ENCODE data around the gene TMEM132C. TPM values are rescaled to one million over a fixed set of nuclear protein-coding genes. Genes with fewer than 3 reads are reported as not detected.

Gene TMEM132C
- total and polyA plus RNA-seq, 2 donors (not counting 3 experiments of a cell fraction or from before 2014, with no cell fraction given), result not detected

- FAIRE-seq, result no peak
- dilution Hi-C loops (cut with MboI; ENCODE audit: extremely low pct_ligation_motif_present, low sequenced_read_pairs), result no loop called here
- Histone ChIP-seq H3K4me1 (ENCODE audit: control insufficient read depth, extremely low read depth, insufficient read depth, low read length) (no peaks in the 10 kb centered on the region), H2AFZ (ENCODE audit: low read depth, low read length) (no peak overlapping the region), H3K9ac (replicated peaks; ENCODE audit: extremely low read depth, insufficient read depth, low read length) (no peak overlapping the region), H3K4me2 (ENCODE audit: insufficient read depth, low read length) (no peak overlapping the region), H3K79me2 (ENCODE audit: control insufficient read depth, insufficient read depth, low read length) (no peaks in the 10 kb centered on the region), H3K27ac (ENCODE audit: insufficient read depth, low read depth, low read length) (no peak overlapping the region), H3K9me1 (replicated peaks; ENCODE audit: control insufficient read depth, extremely low read depth, insufficient read depth, low read length) (no peaks in the 10 kb centered on the region), H3K27me3 (ENCODE audit: control insufficient read depth in 2 of 2, insufficient read depth in 2 of 2, low read length in 2 of 2) (no peaks in the 10 kb centered on the region), H4K20me1 (replicated peaks; ENCODE audit: control insufficient read depth, extremely low read depth, insufficient read depth, low read length) (no peaks in the 10 kb centered on the region), H3K9me3 (replicated peaks; ENCODE audit: control insufficient read depth, insufficient read depth, low read length) (peaks cover 2% of the 10 kb centered on the region), H3K4me3 (replicated peaks in 1 of 3; ENCODE audit: insufficient read depth in 1 of 3, low read depth in 1 of 3, low read length in 3 of 3) (no peak overlapping the region), H3K36me3 (ENCODE audit: control insufficient read depth in 2 of 2, extremely low read depth in 1 of 2, insufficient read depth in 2 of 2, low read length in 2 of 2) (no peaks in the 10 kb centered on the region)
- no peak for DNase-seq (ENCODE audit: low read depth, low spot score)
- TF ChIP-seq MYC (IDR thresholded peaks at IDR 0.05; ENCODE audit: low read depth, low read length) (no peak), CTCF (IDR thresholded peaks at IDR 0.05; ENCODE audit: extremely low read depth in 1 of 2, insufficient read depth in 1 of 2, low read depth in 1 of 2, low read length in 2 of 2) (no peak), FOS (IDR thresholded peaks at IDR 0.05; ENCODE audit: borderline replicate concordance, insufficient read depth, low read length) (no peak), POLR2AphosphoS5 (IDR thresholded peaks at IDR 0.05; ENCODE audit: insufficient read depth, low read depth, low read length) (no peak), MAX (IDR thresholded peaks at IDR 0.05; ENCODE audit: insufficient read depth, insufficient read length) (no peak), EZH2 (IDR thresholded peaks at IDR 0.05; ENCODE audit: borderline replicate concordance, low read depth, low read length, severe bottlenecking) (no peak), JUN (IDR thresholded peaks at IDR 0.05; ENCODE audit: borderline replicate concordance, insufficient read depth, insufficient read length, low read depth) (no peak), GATA2 (IDR thresholded peaks at IDR 0.05; ENCODE audit: insufficient read depth, insufficient read length, low read depth, low read length) (no peak), POLR2A (IDR thresholded peaks at IDR 0.05; ENCODE audit: low read depth, low read length) (no peak)
- intact Hi-C loops (cut with micrococcal nuclease), result no loop called here
- ChIA-PET CTCF (no interaction called here), POLR2A (no interaction called here)
- BruUV-seq (replicated peaks), result no TSS peak
Measured at GRCh38 chr12:128543971-128544370, 277.0 kb downstream of the TMEM132C start.

Measured in endothelial cell of umbilical vein (primary cell).